ENCODE results near the gene YAF2.

YAF2 gene

GRCh38 chr12:42174978-42175377 lies 63.1 kb downstream of the YAF2 start:
- Histone ChIP-seq H3K9ac (ENCODE audit: low read depth, low read length) (no peak overlapping the region), H3K4me2 (ENCODE audit: insufficient read depth, low read length) (no peak overlapping the region), H3K79me2 (ENCODE audit: insufficient read depth, low read length) (peaks cover 23% of the 10 kb centered on the region; the same call in 1 of the 2 replicates), H3K4me3 (ENCODE audit: low read depth in 1 of 2, low read length in 2 of 2) (no peak overlapping the region), H3K36me3 (ENCODE audit: insufficient read depth, low read length) (peaks cover 17% of the 10 kb centered on the region; the same call in 1 of the 2 replicates), H4K20me1 (ENCODE audit: insufficient read depth, low read length) (peaks cover 1% of the 10 kb centered on the region; the same call in 1 of the 2 replicates), H3K4me1 (ENCODE audit: insufficient read depth, low read length) (no peaks in the 10 kb centered on the region), H3K27me3 (ENCODE audit: insufficient read depth, low read length, poor library complexity) (no peaks in the 10 kb centered on the region), H3K9me3 (ENCODE audit: insufficient read depth, low read length, severe bottlenecking) (no peaks in the 10 kb centered on the region), H3K27ac (ENCODE audit: low read length) (no peak overlapping the region), H2AFZ (ENCODE audit: low read depth, low read length) (no peak overlapping the region)
- DNase-seq (no peak), ATAC-seq (ENCODE audit: insufficient read depth, low read depth) (no peak)
- TF ChIP-seq, protein P1, sequence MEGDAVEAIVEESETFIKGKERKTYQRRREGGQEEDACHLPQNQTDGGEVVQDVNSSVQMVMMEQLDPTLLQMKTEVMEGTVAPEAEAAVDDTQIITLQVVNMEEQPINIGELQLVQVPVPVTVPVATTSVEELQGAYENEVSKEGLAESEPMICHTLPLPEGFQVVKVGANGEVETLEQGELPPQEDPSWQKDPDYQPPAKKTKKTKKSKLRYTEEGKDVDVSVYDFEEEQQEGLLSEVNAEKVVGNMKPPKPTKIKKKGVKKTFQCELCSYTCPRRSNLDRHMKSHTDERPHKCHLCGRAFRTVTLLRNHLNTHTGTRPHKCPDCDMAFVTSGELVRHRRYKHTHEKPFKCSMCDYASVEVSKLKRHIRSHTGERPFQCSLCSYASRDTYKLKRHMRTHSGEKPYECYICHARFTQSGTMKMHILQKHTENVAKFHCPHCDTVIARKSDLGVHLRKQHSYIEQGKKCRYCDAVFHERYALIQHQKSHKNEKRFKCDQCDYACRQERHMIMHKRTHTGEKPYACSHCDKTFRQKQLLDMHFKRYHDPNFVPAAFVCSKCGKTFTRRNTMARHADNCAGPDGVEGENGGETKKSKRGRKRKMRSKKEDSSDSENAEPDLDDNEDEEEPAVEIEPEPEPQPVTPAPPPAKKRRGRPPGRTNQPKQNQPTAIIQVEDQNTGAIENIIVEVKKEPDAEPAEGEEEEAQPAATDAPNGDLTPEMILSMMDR (IDR thresholded peaks at IDR 0.05; ENCODE audit: borderline replicate concordance, extremely low read depth, low read length, poor library complexity, severe bottlenecking), result no peak
- TF ChIP-seq EZH2 (IDR thresholded peaks at IDR 0.05; ENCODE audit: borderline replicate concordance, low read depth, low read length, severe bottlenecking), result no peak

DNA sequence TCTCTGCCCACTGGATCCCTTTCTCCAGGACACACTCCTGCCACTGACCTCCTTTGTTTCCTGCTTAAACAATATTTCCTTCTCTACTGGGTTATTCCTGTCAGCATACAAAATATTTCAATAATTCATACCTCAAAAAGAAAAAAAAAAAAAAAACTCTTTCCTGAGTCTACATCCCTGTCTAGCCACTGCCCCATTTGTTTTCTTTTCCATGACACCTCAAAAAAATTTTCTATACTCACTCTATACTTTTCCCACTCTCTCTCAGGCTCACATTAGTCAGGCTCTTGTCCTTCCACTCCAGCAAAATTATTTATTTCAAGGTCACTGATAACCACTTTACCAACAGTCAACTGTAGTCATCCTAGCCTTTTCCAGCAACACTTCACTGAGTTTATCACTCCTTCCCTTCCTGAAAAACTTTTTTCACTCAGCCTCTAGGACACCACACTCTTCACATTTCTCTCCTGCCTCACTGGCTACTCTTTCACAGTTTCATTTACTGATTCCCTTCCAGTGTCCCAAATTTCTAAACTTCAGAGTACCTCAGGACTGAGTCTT lies 64.0 kb downstream of the YAF2 start:
- no peak for DNase-seq
- Histone ChIP-seq H4K20me1 (ENCODE audit: insufficient read depth, low read length) (peaks cover 1% of the 10 kb centered on the region; the same call in 1 of the 2 replicates), H3K27ac (ENCODE audit: low read length) (no peak overlapping the region), H3K4me2 (ENCODE audit: insufficient read depth, low read length) (no peak overlapping the region), H3K4me3 (ENCODE audit: low read depth in 1 of 2, low read length in 2 of 2) (no peak overlapping the region), H2AFZ (ENCODE audit: low read depth, low read length) (no peak overlapping the region), H3K4me1 (ENCODE audit: insufficient read depth, low read length) (no peaks in the 10 kb centered on the region), H3K79me2 (ENCODE audit: insufficient read depth, low read length) (peaks cover 25% of the 10 kb centered on the region; the same call in 1 of the 2 replicates), H3K9ac (ENCODE audit: low read depth, low read length) (no peak overlapping the region), H3K9me3 (ENCODE audit: insufficient read depth, low read length, severe bottlenecking) (no peaks in the 10 kb centered on the region), H3K36me3 (ENCODE audit: insufficient read depth, low read length) (peaks cover 15% of the 10 kb centered on the region; the same call in 1 of the 2 replicates), H3K27me3 (ENCODE audit: insufficient read depth, low read length, poor library complexity) (no peaks in the 10 kb centered on the region)
- TF ChIP-seq, protein P1 (IDR thresholded peaks at IDR 0.05; ENCODE audit: borderline replicate concordance, extremely low read depth, low read length, poor library complexity, severe bottlenecking), result no peak
- no peak for TF ChIP-seq EZH2 (IDR thresholded peaks at IDR 0.05; ENCODE audit: borderline replicate concordance, low read depth, low read length, severe bottlenecking)
- no peak for ATAC-seq (ENCODE audit: insufficient read depth, low read depth)

- Histone ChIP-seq H2AFZ (ENCODE audit: low read depth, low read length) (no peak overlapping the region), H3K36me3 (ENCODE audit: insufficient read depth, low read length) (peaks cover 15% of the 10 kb centered on the region; the same call in 1 of the 2 replicates), H3K4me2 (ENCODE audit: insufficient read depth, low read length) (no peak overlapping the region), H3K9me3 (ENCODE audit: insufficient read depth, low read length, severe bottlenecking) (no peaks in the 10 kb centered on the region), H3K79me2 (ENCODE audit: insufficient read depth, low read length) (peaks cover 28% of the 10 kb centered on the region; the same call in 1 of the 2 replicates), H3K27me3 (ENCODE audit: insufficient read depth, low read length, poor library complexity) (no peaks in the 10 kb centered on the region), H3K9ac (ENCODE audit: low read depth, low read length) (no peak overlapping the region), H3K4me3 (ENCODE audit: low read depth in 1 of 2, low read length in 2 of 2) (no peak overlapping the region), H3K27ac (ENCODE audit: low read length) (no peak overlapping the region), H4K20me1 (ENCODE audit: insufficient read depth, low read length) (peaks cover 3% of the 10 kb centered on the region; the same call in 1 of the 2 replicates), H3K4me1 (ENCODE audit: insufficient read depth, low read length) (no peaks in the 10 kb centered on the region)
- no peak for TF ChIP-seq EZH2 (IDR thresholded peaks at IDR 0.05; ENCODE audit: borderline replicate concordance, low read depth, low read length, severe bottlenecking)
- TF ChIP-seq, protein P1 (IDR thresholded peaks at IDR 0.05; ENCODE audit: borderline replicate concordance, extremely low read depth, low read length, poor library complexity, severe bottlenecking), result no peak
- ATAC-seq (ENCODE audit: insufficient read depth, low read depth) (no peak), DNase-seq (no peak)
These were observed 65.4 kb downstream of the YAF2 start for GRCh38 chr12:42172441-42173210.

Measured in DND-41 (cell line).